NCI-H1436 (cell line): ENCODE results near the gene PNN.
"Not testable (repeated sequence)": the region's sequence is repeated elsewhere in the genome, so short reads cannot be mapped to it uniquely, and the experiment has no call there.

ENCODE experiments used
- DNase-seq: peaks from one replicate; lab custom pipeline; 2025; lab: John Stamatoyannopoulos, UW

The PNN gene

DNA sequence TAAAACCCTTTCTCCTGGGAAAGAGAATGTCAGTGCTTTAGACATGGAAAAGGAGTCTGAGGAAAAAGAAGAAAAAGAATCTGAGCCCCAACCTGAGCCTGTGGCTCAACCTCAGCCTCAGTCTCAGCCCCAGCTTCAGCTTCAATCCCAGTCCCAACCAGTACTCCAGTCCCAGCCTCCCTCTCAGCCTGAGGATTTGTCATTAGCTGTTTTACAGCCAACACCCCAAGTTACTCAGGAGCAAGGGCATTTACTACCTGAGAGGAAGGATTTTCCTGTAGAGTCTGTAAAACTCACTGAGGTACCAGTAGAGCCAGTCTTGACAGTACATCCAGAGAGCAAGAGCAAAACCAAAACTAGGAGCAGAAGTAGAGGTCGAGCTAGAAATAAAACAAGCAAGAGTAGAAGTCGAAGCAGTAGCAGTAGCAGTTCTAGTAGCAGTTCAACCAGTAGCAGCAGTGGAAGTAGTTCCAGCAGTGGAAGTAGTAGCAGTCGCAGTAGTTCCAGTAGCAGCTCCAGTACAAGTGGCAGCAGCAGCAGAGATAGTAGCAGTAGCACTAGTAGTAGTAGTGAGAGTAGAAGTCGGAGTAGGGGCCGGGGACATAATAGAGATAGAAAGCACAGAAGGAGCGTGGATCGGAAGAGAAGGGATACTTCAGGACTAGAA, 6.1 kb downstream of the PNN start:
- DNase-seq = no peak

- DNase-seq = no peak
These were observed 6.6 kb downstream of the PNN start for GRCh38 chr14:39181693-39182047.

GRCh38 chr14:39182770-39183684, 8.0 kb downstream of the PNN start:
- DNase-seq = no peak

DNA sequence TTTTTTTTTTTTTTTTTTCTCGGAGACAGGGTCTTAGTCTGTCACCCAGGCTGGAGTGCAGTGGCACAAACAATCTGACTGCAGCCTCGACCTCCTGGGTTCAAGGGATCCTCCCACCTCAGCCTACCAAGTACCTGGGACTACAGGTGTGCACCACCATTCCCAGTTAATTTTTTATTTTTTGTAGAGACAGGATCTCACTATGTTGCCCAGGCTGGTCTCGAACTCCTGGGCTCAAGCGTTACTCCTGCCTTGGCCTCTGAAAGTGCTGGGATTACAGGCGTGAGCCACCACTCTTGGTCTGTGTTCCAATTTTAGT, 8.6 kb downstream of the PNN start:
- not testable (repeated sequence) for DNase-seq

DNA sequence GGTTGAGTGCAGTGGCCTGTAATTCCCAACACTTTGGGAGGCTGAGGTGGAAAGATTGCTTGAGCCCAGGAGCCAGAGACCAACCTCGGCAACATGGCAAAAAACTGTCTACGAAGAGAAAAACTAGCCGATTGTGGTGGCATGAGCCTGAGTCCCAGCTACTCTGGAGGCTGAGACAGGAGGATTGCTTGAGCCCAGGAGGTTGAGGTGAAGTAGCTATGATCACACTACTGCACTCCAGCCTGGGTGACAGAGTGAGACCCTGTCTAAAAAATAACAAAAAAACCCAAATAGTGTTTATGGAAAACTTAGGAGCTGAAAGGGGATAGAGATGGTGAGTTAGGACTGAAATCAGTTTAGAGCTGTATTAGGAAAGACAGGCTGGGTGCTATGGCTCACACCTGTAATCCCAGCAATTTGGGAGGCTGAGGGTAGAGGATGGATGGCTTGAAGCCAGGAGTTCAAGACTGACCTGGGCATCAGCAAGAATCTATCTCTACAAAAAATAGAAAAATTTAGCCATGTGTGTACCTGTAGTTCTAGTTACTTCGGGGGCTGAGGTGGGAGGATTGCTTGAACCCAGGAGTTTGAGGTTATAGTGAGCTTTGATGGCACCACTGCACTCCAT, 9.7 kb downstream of the PNN start:
- DNase-seq = no peak

GRCh38 chr14:39185256-39186049, 10.4 kb downstream of the PNN start:
- DNase-seq = no peak

GRCh38 chr14:39186941-39187525, 12.0 kb downstream of the PNN start:
- no peak for DNase-seq

- no peak for DNase-seq
These were observed 28.9 kb downstream of the PNN start for GRCh38 chr14:39203659-39204606.

DNA sequence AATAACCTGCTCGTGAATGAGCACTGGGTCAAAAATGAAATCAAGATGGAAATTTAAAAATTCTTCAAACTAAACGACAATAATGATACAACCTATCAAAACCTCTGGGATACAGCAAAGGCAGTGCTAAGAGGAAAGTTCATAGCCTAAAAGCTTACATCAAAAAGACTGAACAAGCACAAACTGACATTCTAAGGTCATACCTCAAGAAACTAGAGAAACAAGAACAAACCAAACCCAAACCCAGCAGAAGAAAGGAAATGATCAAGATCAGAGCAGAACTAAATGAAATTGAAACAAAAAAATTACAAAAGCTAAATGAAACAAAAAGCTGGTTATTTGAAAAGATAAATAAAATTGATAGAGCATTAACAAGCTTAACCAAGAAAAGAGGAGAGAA, 32.4 kb downstream of the PNN start:
- not testable (repeated sequence) for DNase-seq

DNA sequence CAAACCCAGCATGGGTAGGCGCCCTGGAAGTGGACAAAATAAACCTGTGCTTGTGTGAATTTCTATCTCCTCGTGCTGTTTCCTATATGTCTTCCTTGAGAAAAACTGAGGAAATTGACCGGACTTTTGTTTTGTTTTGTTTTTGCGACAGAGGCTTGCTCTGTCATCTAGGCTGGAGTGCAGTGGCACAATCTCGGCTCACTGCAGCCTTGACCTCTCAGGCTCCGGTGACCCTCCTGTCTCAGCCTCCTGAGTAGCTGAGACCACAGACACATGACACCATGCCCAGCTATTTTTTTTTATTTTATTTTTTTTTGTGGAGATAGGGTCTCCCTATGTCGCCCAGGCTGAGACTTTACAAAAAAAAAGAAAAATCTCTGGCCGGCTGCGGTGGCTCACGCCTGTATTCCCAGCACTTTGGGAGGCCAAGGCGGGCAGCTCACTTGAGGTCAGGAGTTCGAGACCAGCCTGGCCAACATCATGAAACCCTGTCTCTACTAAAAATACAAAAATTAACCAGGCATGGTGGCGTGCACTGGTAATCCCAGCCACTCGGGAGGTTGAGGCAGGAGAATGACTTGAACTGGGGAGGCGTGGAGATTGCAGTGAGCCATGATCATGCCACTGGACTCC, 36.2 kb downstream of the PNN start:
- DNase-seq = no peak

DNA sequence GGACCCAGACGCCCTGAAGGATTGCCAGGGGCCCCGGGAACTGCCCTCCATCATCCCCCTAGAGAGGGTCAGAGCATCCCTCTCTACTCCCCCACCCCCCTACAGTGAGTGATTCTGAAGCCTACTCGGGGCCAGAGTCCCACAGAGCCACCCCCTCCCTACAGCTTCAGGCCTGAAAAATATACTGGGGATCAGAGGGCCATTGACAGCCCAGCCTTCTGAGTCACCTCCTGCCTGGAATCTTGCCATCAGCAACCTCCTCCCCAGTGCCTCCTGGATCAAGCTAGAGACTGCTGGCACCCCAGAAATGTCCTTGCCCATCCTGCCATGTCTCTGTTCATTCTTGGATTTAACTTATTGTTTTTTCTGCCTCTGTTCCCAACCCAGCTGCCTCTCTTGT, 37.0 kb downstream of the PNN start:
- no peak for DNase-seq

- DNase-seq = no peak
These were observed 37.6 kb downstream of the PNN start for GRCh38 chr14:39212693-39213092.

DNA sequence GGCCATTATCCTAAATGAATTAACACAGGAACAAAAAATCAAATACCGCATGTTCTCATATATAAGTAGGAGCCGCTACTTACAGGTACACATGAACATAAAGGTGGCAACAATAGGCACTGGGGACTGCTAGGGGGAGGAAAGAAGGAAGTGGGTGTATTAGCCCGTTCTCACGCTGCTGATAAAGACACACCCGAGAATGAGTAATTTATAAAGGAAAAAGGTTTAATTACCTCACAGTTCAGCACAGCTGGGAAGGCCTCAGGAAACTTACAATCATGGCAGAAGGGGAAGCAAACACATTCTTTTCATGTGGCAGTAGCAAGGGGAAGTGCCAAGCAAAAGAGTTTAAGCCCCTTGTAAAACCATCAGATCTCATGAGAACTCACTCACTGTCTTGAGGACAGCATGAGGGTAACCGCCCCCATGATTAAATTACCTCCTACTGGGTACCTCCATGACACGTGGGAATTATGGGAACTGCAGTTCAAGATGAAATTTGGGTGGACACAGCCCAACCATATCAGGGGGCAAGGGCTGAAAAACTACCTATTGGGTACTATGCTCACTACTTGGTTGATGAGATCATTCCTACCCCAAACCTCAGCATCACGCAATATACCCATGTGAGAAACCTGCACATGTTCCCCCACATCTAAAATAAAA, 42.3 kb downstream of the PNN start:
- DNase-seq = no peak

DNA sequence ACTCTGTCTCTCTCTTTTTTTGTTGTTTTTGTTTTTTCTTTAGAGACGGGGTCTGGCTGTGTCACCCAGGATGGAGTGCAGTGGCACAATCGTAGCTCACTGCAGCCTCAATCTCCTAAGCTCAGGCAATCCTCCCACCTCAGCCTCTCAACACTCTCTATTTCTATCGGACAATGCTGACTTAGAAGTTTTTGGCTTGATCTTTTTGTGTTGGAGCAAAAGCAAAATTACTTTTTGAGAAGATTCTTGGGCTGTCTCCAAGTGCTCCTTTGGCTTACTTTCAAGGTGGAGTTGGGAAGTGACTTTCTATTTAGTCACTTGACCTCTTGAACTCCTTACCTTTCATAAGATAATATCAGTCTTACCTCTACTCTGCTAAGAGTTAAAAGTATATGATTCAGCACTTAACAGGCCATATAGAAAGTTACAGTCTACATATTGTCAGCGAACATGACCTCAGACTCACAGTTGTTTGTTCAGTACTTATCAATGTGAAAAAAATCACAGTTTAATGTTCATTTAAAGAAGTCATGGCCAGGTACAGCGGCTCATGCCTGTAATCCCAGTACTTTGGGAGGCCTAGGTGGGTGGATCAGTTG, 43.2 kb downstream of the PNN start:
- no peak for DNase-seq

- DNase-seq = no peak
These were observed 44.0 kb downstream of the PNN start for GRCh38 chr14:39219075-39219499.

DNA sequence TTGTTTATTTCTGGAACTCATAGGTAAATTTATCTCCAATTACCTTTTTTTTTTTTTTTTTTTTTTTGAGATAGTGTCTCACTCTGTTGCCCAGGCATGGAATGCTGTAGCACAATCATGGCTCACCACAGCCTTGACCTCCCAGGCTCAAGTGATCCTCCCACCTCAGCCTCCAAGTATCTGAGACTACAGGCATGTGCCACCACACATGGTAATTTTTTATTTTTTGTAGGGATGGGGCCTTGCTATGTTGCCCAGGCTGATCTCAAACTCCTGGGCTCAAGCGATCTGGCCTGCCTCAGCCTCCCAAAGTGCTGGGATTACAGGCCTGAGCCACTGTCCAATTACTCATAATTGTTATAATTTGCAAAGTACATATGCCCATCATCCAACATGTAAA, 45.4 kb downstream of the PNN start:
- not testable (repeated sequence) for DNase-seq

GRCh38 chr14:39228044-39228443, 53.0 kb downstream of the PNN start:
- DNase-seq = no peak

DNA sequence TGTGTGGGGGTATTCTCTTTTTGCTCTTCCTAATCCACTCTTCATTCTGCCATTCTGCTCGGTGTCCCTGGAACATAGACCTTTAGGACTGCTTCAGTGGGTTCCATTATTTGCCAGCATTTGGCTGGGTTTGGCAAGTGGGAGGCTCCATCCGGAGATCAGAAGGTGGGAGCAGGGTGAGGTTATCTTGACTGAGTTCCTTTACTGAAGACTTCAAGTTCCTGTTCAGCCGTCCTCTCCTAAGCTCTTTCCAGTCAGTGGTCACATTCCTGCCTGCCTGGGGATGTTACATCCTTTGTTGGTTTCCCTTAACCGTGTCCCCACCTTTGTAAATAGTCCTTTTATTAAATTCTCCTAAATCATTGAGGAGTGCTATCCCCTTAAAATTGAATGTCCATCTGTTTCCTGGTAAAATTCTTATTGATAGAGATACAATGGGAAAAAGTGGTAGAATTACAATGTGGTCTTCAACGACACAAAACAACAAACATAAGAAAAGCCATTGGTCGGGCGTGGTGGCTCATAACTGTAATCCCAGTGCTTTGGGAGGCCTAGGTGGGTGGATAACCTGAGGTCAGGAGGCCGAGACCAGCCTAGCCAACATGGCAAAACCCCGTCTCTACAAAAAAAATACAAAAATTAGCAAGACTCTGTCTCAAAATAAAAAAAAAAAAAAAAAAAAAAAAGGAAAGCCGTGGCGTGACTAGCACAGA, 53.6 kb downstream of the PNN start:
- no peak for DNase-seq

- DNase-seq = no peak
These were observed 54.1 kb downstream of the PNN start for GRCh38 chr14:39229222-39229543.
